Muscle of leg (tissue), 11 donors: ENCODE data around the gene FMO2. TPM values are rescaled to one million over a fixed set of nuclear protein-coding genes. Genes with fewer than 3 reads are reported as not detected.
A peak's percentile ranks its signal among the peaks of the same experiment; 100 is the strongest.

Experiments used
- DNase-seq: peaks from one replicate; pipeline ENCODE4 v3.0.0; 2013
- H3K27ac ChIP-seq: one replicate; pipeline ENCODE4 v1.5.1; 2013; ENCODE audit warnings: mild to moderate bottlenecking, low read length, control low read depth
- H3K27me3 ChIP-seq: one replicate; pipeline ENCODE4 v1.6.1; 2013; ENCODE audit warnings: low read length; ENCODE audit not compliant: control insufficient read depth, insufficient read depth
- H3K36me3 ChIP-seq: one replicate; pipeline ENCODE4 v1.6.1; 2013; ENCODE audit warnings: low read length; ENCODE audit not compliant: control insufficient read depth, insufficient read depth
- H3K4me1 ChIP-seq: one replicate; pipeline ENCODE4 v1.6.1; 2013; ENCODE audit warnings: low read length; ENCODE audit not compliant: control insufficient read depth, insufficient read depth
- H3K4me3 ChIP-seq: one replicate; pipeline ENCODE4 v1.5.1; 2013; ENCODE audit warnings: low read length, control low read depth
- H3K9me3 ChIP-seq: replicated peaks from 2 replicates; pipeline ENCODE4 v1.6.1; 2013; ENCODE audit warnings: low read depth, low read length; ENCODE audit not compliant: control insufficient read depth
- WGBS: methylation state at CpG from one replicate; pipeline ENCODE4 v1.1.5; 2013; ENCODE audit warnings: missing lambda C conversion rate; ENCODE audit not compliant: insufficient coverage; 5-methylcytosine and 5-hydroxymethylcytosine counted together
- polyA plus RNA-seq, 8 donors: library from polyadenylated mRNA; unstranded; fragments of 120-200 nt; gene quantifications; one replicate each; pipeline versions ENCODE4 v1.2.1 to v1.2.3, GENCODE V29; 2013; ENCODE audit warnings: inconsistent platforms in 1 of 8, low replicate concordance in 1 of 8; ENCODE audit not compliant: insufficient read length in 8 of 8, insufficient read depth in 1 of 8
- total RNA-seq: library from RNA; stranded (reverse); fragments of 120-200 nt; gene quantifications from one replicate; pipeline ENCODE4 v1.2.4, GENCODE V29; 2013

FMO2 gene
- total and polyA plus RNA-seq, 9 donors = 0.23 to 1.3 (median 0.60) TPM

GRCh38 chr1:171256940-171257606 is 72.0 kb downstream of the FMO2 start:
- Histone ChIP-seq H3K4me3 (no peak overlapping the region), H3K9me3 (no peaks in the 10 kb centered on the region), H3K4me1 (peaks cover 37% of the 10 kb centered on the region), H3K36me3 (no peaks in the 10 kb centered on the region), H3K27me3 (peaks cover 5% of the 10 kb centered on the region), H3K27ac (peak overlapping the region; percentile 43)
- 14% methylated on average over 4 of the region's 8 CpGs for WGBS
- DNase-seq = peak; percentile 51

- peaks cover 32% of the 10 kb centered on the region for H3K4me1 ChIP-seq
- no peaks in the 10 kb centered on the region for H3K27me3 ChIP-seq
- no peaks in the 10 kb centered on the region for H3K36me3 ChIP-seq
- DNase-seq = peak; percentile 86
- H3K9me3 ChIP-seq = no peaks in the 10 kb centered on the region
- no peak overlapping the region for H3K4me3 ChIP-seq
- WGBS = 60% methylated on average over 3 of the region's 5 CpGs
- peak overlapping the region; percentile 43 for H3K27ac ChIP-seq
Observed at GRCh38 chr1:171257607-171258076, 72.5 kb downstream of the FMO2 start.

GRCh38 chr1:171258429-171258828 is 73.3 kb downstream of the FMO2 start:
- Histone ChIP-seq H3K4me1 (peaks cover 34% of the 10 kb centered on the region), H3K27me3 (no peaks in the 10 kb centered on the region), H3K4me3 (peak overlapping the region; percentile 4), H3K9me3 (no peaks in the 10 kb centered on the region), H3K36me3 (no peaks in the 10 kb centered on the region), H3K27ac (peak overlapping the region; percentile 68)
- peak; percentile 33 for DNase-seq
- WGBS = 33% methylated on average over 3 of the region's 3 CpGs

- Histone ChIP-seq H3K27ac (peak overlapping the region; percentile 68), H3K4me3 (peak overlapping the region; percentile 4), H3K4me1 (peaks cover 38% of the 10 kb centered on the region), H3K27me3 (no peaks in the 10 kb centered on the region), H3K9me3 (no peaks in the 10 kb centered on the region), H3K36me3 (no peaks in the 10 kb centered on the region)
- peak; percentile 29 for DNase-seq
- WGBS = 13% methylated on average over 2 of the region's 2 CpGs
Observed at GRCh38 chr1:171258943-171259342, 73.8 kb downstream of the FMO2 start.

Other genes with a start within 250 kb of the FMO2 start
- 0.09 TPM for gene MROH9, start 249.8 kb upstream of the FMO2 start, total RNA-seq
- gene MROH9, start 249.8 kb upstream of the FMO2 start, polyA plus RNA-seq = under 1 TPM in 5 of 8 donors, not detected in 3; 0.04 to 0.09 (median 0.07) TPM
- gene FMO3, start 94.4 kb upstream of the FMO2 start, total RNA-seq = 0.04 TPM
- under 1 TPM; 0.10 to 0.40 (median 0.20) TPM for gene FMO3, start 94.4 kb upstream of the FMO2 start, polyA plus RNA-seq
- gene FMO1, start 63.2 kb downstream of the FMO2 start, total RNA-seq = 8.3 TPM
- gene FMO1, start 63.2 kb downstream of the FMO2 start, polyA plus RNA-seq = 10 to 100 TPM in 1 of 8 donors, 1 to 10 TPM in 7; 2.6 to 10.1 (median 7.3) TPM
- 2.0 TPM for gene FMO4, start 128.9 kb downstream of the FMO2 start, total RNA-seq
- gene FMO4, start 128.9 kb downstream of the FMO2 start, polyA plus RNA-seq = 1 to 10 TPM; 2.9 to 6.4 (median 4.4) TPM